HEK293 (cell line): ENCODE measurements around the gene LRRC27.

ENCODE experiments used
- CTCF ChIA-PET: fragments of 350-600 bp; formaldehyde crosslinking; extraction: SDS; loops from one replicate; lab custom pipeline; 2021; ENCODE audit warnings: antibody characterized with exemption; lab: Yijun Ruan, JAX
- POLR2A ChIA-PET: fragments of 300-600 bp; formaldehyde crosslinking; extraction: SDS; loops from one replicate; lab custom pipeline; 2020; ENCODE audit warnings: antibody characterized with exemption, inconsistent platforms; lab: Yijun Ruan, JAX
- H3K27ac ChIP-seq: fragments of 200-500 bp; sonication (Bioruptor generic); 2 replicates; pipeline ENCODE4 v1.5.1; 2014; ENCODE audit warnings: low read depth, low read length, control low read depth, inconsistent platforms; ENCODE audit errors: extremely low read depth
- H3K36me3 ChIP-seq, 2 experiments: fragments of 200-500 bp in 1 of 2; sonication (Bioruptor generic) in 1 of 2; 1 replicate in 1 of 2; 2 replicates in 1 of 2; pipeline ENCODE4 v1.5.1; 2014 to 2017; ENCODE audit warnings: inconsistent platforms in 2 of 2, low read length in 2 of 2; ENCODE audit not compliant: control insufficient read depth in 2 of 2, insufficient read depth in 1 of 2
- H3K4me1 ChIP-seq: fragments of 200-500 bp; sonication (Bioruptor generic); 2 replicates; pipeline ENCODE4 v1.5.1; 2014; ENCODE audit warnings: mild to moderate bottlenecking, low read length, inconsistent platforms; ENCODE audit not compliant: control insufficient read depth, insufficient read depth
- H3K4me3 ChIP-seq: 2 replicates; pipeline ENCODE4 v1.5.1; 2011; ENCODE audit warnings: low read depth, mild to moderate bottlenecking, control low read depth, low read length, moderate library complexity
- H3K9me3 ChIP-seq: fragments of 200-500 bp; sonication (Bioruptor generic); 2 replicates; pipeline ENCODE4 v1.5.1; 2014; ENCODE audit warnings: low read depth, low read length, inconsistent platforms; ENCODE audit not compliant: control insufficient read depth, insufficient read depth
- GFI1B ChIP-seq: fragments of 450-650 bp; formaldehyde crosslinking; IDR thresholded peaks from 2 replicates; pipeline ENCODE4 v1.5.1; 2016; ENCODE audit warnings: missing biosample characterization, missing genetic modification characterization
- GLI4 ChIP-seq: fragments of 450-650 bp; formaldehyde crosslinking; IDR thresholded peaks from 2 replicates; pipeline ENCODE4 v1.5.1; 2016; ENCODE audit warnings: missing biosample characterization, missing genetic modification characterization
- SCRT2 ChIP-seq: fragments of 450-650 bp; formaldehyde crosslinking; IDR thresholded peaks from 2 replicates; pipeline ENCODE4 v1.5.1; 2016; ENCODE audit warnings: missing biosample characterization, missing genetic modification characterization
- SP3 ChIP-seq: fragments of 450-650 bp; formaldehyde crosslinking; IDR thresholded peaks from 2 replicates; pipeline ENCODE4 v1.5.1; 2016; ENCODE audit warnings: missing biosample characterization, missing genetic modification characterization
- YY1 ChIP-seq: fragments of 450-650 bp; formaldehyde crosslinking; IDR thresholded peaks from 2 replicates; pipeline ENCODE4 v1.5.1; 2018; ENCODE audit warnings: missing biosample characterization, missing genetic modification characterization
- ZBTB20 ChIP-seq: fragments of 450-650 bp; formaldehyde crosslinking; IDR thresholded peaks from 2 replicates; pipeline ENCODE4 v1.5.1; 2016; ENCODE audit warnings: missing biosample characterization, missing genetic modification characterization
- ZNF112 ChIP-seq: fragments of 450-650 bp; formaldehyde crosslinking; IDR thresholded peaks from 2 replicates; pipeline ENCODE4 v1.5.0; 2017; ENCODE audit warnings: missing biosample characterization, missing genetic modification characterization
- ZNF184 ChIP-seq: fragments of 450-650 bp; IDR thresholded peaks from 2 replicates; pipeline ENCODE4 v1.5.1; 2018; ENCODE audit warnings: missing biosample characterization, mild to moderate bottlenecking, missing genetic modification characterization
- ZNF19 ChIP-seq: fragments of 450-650 bp; formaldehyde crosslinking; IDR thresholded peaks from 2 replicates; pipeline ENCODE4; 2016; ENCODE audit warnings: missing biosample characterization, missing genetic modification characterization, low read depth
- ZNF24 ChIP-seq: fragments of 450-650 bp; formaldehyde crosslinking; IDR thresholded peaks from 2 replicates; pipeline ENCODE4 v1.5.1; 2016; ENCODE audit warnings: missing biosample characterization, missing genetic modification characterization
- ZNF292 ChIP-seq: fragments of 450-650 bp; formaldehyde crosslinking; IDR thresholded peaks from 2 replicates; pipeline ENCODE4 v1.5.1; 2016; ENCODE audit warnings: low read depth, missing biosample characterization, missing genetic modification characterization, borderline replicate concordance
- ZNF354C ChIP-seq: fragments of 450-650 bp; formaldehyde crosslinking; IDR thresholded peaks from 2 replicates; pipeline ENCODE4 v1.5.1; 2016; ENCODE audit warnings: missing biosample characterization, missing genetic modification characterization, low read depth, borderline replicate concordance
- ZNF391 ChIP-seq: fragments of 450-650 bp; formaldehyde crosslinking; IDR thresholded peaks from 2 replicates; pipeline ENCODE4 v1.5.1; 2016; ENCODE audit warnings: low read depth, missing biosample characterization, missing genetic modification characterization, borderline replicate concordance
- ZNF423 ChIP-seq: fragments of 450-650 bp; formaldehyde crosslinking; IDR thresholded peaks from 2 replicates; pipeline ENCODE4 v1.5.1; 2016; ENCODE audit warnings: missing biosample characterization, missing genetic modification characterization
- ZNF530 ChIP-seq: fragments of 450-650 bp; formaldehyde crosslinking; IDR thresholded peaks from 2 replicates; pipeline ENCODE4 v1.5.1; 2016; ENCODE audit warnings: low read depth, missing biosample characterization, missing genetic modification characterization
- ZNF585B ChIP-seq: fragments of 450-650 bp; formaldehyde crosslinking; IDR thresholded peaks from 2 replicates; pipeline ENCODE4 v1.5.1; 2016; ENCODE audit warnings: missing biosample characterization, missing genetic modification characterization
- ZNF610 ChIP-seq: fragments of 450-650 bp; formaldehyde crosslinking; IDR thresholded peaks from 2 replicates; pipeline ENCODE4 v1.5.1; 2016; ENCODE audit warnings: missing biosample characterization, missing genetic modification characterization, borderline replicate concordance
- ZNF791 ChIP-seq: fragments of 450-650 bp; formaldehyde crosslinking; IDR thresholded peaks from 2 replicates; pipeline ENCODE4 v1.5.1; 2016; ENCODE audit warnings: missing biosample characterization, missing genetic modification characterization
- TF ChIP-seq, protein P1 (sequence below): fragments of 450-650 bp; formaldehyde crosslinking; IDR thresholded peaks from 2 replicates; pipeline ENCODE4 v1.5.1; 2016; ENCODE audit warnings: missing biosample characterization, missing genetic modification characterization
- TF ChIP-seq, protein P2 (sequence below): fragments of 450-650 bp; formaldehyde crosslinking; IDR thresholded peaks from 2 replicates; pipeline ENCODE4 v1.5.1; 2016; ENCODE audit warnings: missing biosample characterization, missing genetic modification characterization
- TF ChIP-seq, protein P3 (sequence below): fragments of 450-650 bp; formaldehyde crosslinking; IDR thresholded peaks from 2 replicates; pipeline ENCODE4 v1.5.1; 2016; ENCODE audit warnings: missing biosample characterization, missing genetic modification characterization, borderline replicate concordance
- TF ChIP-seq, protein P4 (sequence below): fragments of 450-650 bp; formaldehyde crosslinking; IDR thresholded peaks from 2 replicates; pipeline ENCODE4 v1.5.1; 2017; ENCODE audit warnings: missing biosample characterization, missing genetic modification characterization
- TF ChIP-seq, protein P5 (sequence below): fragments of 450-650 bp; formaldehyde crosslinking; IDR thresholded peaks from 2 replicates; pipeline ENCODE4 v1.5.1; 2016; ENCODE audit warnings: missing biosample characterization, missing genetic modification characterization

LRRC27 gene

DNA sequence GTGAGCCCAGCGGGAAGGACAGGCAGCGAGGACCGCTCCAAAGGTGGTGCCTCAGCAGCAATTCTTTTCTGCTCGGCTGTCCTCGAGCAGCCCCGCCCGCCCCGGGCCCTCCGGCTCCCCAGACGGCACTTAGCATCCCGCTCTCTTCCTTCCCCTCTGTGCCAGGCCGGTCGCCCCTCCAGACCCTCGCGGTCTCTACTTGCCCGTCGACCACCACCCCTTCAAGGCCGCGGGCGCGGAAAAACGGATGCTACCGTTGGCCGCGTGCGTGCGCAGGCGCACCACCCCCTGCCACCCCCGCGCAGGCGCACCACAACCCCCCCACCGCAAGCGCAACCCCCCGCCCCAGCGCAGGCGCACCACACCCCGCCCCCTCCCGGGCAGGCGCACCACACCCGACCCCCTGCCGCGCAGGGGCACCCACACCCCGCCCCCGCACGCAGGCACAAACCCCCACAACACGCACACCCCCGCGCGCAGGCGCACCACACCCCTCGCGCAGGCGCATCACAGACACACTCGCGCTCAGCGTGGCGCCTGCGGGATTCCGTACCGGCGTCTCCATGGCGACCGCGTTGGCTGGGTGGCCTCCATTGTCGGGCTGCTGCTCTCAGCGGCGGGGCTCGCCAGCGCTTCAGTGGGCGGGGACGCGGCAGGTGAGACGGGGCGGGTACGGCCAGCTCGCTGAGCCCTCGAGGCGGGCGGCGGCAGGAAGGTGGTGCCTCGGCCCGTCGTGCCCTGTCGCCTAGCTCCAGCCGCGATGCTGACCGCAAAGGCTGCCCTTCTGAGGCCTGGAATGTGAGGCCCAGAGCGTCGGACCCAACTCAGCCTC is at the start of gene LRRC27:
Gene LRRC27, plus strand, starts transcription at position 593 of the 832 bp plus-strand sequence. CDS start 1,332 bp downstream, outside the sequence.
- Histone ChIP-seq H3K4me1 (peaks cover 18% of the 10 kb centered on the region), H3K9me3 (no peaks in the 10 kb centered on the region), H3K27ac (peak within 1 kb of the TSS; percentile 80; the same call in 1 of the 2 replicates), H3K4me3 (peak within 1 kb of the TSS; percentile 70), H3K36me3 (peaks cover 0 to 4% of the 10 kb centered on the region in 2 experiments; a peak in 1 of 3 replicates)
- POLR2A ChIA-PET, result interaction anchor here (0.9 to 1.2 kb wide), 2 partner anchors 24 to 28 kb away, joined by 3 to 5 read pairs; partner anchors contain the start of gene STK32C
- CTCF ChIA-PET, result no interaction called here
- TF ChIP-seq ZNF24 (tag by site-specific recombination), result no peak
- TF ChIP-seq, protein P1, sequence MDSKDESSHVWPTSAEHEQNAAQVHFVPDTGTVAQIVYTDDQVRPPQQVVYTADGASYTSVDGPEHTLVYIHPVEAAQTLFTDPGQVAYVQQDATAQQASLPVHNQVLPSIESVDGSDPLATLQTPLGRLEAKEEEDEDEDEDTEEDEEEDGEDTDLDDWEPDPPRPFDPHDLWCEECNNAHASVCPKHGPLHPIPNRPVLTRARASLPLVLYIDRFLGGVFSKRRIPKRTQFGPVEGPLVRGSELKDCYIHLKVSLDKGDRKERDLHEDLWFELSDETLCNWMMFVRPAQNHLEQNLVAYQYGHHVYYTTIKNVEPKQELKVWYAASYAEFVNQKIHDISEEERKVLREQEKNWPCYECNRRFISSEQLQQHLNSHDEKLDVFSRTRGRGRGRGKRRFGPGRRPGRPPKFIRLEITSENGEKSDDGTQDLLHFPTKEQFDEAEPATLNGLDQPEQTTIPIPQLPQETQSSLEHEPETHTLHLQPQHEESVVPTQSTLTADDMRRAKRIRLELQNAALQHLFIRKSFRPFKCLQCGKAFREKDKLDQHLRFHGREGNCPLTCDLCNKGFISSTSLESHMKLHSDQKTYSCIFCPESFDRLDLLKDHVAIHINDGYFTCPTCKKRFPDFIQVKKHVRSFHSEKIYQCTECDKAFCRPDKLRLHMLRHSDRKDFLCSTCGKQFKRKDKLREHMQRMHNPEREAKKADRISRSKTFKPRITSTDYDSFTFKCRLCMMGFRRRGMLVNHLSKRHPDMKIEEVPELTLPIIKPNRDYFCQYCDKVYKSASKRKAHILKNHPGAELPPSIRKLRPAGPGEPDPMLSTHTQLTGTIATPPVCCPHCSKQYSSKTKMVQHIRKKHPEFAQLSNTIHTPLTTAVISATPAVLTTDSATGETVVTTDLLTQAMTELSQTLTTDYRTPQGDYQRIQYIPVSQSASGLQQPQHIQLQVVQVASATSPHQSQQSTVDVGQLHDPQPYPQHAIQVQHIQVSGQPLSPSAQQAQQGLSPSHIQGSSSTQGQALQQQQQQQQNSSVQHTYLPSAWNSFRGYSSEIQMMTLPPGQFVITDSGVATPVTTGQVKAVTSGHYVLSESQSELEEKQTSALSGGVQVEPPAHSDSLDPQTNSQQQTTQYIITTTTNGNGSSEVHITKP, result peak; percentile 93
- TF ChIP-seq SP3, result peak; percentile 92
- 0 out of 2 replicates have a peak, but pooled peaks have one; percentile 62 for TF ChIP-seq GLI4 (tag by site-specific recombination)
- TF ChIP-seq, protein P2, sequence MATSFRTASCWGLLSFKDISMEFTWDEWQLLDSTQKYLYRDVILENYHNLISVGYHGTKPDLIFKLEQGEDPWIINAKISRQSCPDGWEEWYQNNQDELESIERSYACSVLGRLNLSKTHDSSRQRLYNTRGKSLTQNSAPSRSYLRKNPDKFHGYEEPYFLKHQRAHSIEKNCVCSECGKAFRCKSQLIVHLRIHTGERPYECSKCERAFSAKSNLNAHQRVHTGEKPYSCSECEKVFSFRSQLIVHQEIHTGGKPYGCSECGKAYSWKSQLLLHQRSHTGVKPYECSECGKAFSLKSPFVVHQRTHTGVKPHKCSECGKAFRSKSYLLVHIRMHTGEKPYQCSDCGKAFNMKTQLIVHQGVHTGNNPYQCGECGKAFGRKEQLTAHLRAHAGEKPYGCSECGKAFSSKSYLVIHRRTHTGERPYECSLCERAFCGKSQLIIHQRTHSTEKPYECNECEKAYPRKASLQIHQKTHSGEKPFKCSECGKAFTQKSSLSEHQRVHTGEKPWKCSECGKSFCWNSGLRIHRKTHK (tag by site-specific recombination), result no peak
- TF ChIP-seq ZNF354C (tag by site-specific recombination), result no peak
- TF ChIP-seq SCRT2 (tag by site-specific recombination), result no peak
- no peak for TF ChIP-seq GFI1B
- TF ChIP-seq ZNF184, result no peak
- peak; percentile 63; the same call in 1 of the 2 replicates for TF ChIP-seq ZNF423 (tag by site-specific recombination)
- peak; percentile 69; the same call in 1 of the 2 replicates for TF ChIP-seq YY1
- TF ChIP-seq, protein P3, sequence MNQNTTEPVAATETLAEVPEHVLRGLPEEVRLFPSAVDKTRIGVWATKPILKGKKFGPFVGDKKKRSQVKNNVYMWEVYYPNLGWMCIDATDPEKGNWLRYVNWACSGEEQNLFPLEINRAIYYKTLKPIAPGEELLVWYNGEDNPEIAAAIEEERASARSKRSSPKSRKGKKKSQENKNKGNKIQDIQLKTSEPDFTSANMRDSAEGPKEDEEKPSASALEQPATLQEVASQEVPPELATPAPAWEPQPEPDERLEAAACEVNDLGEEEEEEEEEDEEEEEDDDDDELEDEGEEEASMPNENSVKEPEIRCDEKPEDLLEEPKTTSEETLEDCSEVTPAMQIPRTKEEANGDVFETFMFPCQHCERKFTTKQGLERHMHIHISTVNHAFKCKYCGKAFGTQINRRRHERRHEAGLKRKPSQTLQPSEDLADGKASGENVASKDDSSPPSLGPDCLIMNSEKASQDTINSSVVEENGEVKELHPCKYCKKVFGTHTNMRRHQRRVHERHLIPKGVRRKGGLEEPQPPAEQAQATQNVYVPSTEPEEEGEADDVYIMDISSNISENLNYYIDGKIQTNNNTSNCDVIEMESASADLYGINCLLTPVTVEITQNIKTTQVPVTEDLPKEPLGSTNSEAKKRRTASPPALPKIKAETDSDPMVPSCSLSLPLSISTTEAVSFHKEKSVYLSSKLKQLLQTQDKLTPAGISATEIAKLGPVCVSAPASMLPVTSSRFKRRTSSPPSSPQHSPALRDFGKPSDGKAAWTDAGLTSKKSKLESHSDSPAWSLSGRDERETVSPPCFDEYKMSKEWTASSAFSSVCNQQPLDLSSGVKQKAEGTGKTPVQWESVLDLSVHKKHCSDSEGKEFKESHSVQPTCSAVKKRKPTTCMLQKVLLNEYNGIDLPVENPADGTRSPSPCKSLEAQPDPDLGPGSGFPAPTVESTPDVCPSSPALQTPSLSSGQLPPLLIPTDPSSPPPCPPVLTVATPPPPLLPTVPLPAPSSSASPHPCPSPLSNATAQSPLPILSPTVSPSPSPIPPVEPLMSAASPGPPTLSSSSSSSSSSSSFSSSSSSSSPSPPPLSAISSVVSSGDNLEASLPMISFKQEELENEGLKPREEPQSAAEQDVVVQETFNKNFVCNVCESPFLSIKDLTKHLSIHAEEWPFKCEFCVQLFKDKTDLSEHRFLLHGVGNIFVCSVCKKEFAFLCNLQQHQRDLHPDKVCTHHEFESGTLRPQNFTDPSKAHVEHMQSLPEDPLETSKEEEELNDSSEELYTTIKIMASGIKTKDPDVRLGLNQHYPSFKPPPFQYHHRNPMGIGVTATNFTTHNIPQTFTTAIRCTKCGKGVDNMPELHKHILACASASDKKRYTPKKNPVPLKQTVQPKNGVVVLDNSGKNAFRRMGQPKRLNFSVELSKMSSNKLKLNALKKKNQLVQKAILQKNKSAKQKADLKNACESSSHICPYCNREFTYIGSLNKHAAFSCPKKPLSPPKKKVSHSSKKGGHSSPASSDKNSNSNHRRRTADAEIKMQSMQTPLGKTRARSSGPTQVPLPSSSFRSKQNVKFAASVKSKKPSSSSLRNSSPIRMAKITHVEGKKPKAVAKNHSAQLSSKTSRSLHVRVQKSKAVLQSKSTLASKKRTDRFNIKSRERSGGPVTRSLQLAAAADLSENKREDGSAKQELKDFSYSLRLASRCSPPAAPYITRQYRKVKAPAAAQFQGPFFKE (tag by site-specific recombination), result no peak
- 0 out of 2 replicates have a peak, but pooled peaks have one; percentile 35 for TF ChIP-seq ZNF610
- no peak for TF ChIP-seq ZNF585B (tag by site-specific recombination)
- no peak for TF ChIP-seq ZNF19 (tag by site-specific recombination)
- TF ChIP-seq ZBTB20 (tag by site-specific recombination), result no peak
- no peak for TF ChIP-seq ZNF530 (tag by site-specific recombination)
- TF ChIP-seq ZNF112, result no peak
- TF ChIP-seq, protein P4, sequence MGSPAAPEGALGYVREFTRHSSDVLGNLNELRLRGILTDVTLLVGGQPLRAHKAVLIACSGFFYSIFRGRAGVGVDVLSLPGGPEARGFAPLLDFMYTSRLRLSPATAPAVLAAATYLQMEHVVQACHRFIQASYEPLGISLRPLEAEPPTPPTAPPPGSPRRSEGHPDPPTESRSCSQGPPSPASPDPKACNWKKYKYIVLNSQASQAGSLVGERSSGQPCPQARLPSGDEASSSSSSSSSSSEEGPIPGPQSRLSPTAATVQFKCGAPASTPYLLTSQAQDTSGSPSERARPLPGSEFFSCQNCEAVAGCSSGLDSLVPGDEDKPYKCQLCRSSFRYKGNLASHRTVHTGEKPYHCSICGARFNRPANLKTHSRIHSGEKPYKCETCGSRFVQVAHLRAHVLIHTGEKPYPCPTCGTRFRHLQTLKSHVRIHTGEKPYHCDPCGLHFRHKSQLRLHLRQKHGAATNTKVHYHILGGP (tag by site-specific recombination), result no peak
- TF ChIP-seq ZNF391 (tag by site-specific recombination), result no peak; the same call in 1 of the 2 replicates
- TF ChIP-seq ZNF791 (tag by site-specific recombination), result no peak
- TF ChIP-seq, protein P5, sequence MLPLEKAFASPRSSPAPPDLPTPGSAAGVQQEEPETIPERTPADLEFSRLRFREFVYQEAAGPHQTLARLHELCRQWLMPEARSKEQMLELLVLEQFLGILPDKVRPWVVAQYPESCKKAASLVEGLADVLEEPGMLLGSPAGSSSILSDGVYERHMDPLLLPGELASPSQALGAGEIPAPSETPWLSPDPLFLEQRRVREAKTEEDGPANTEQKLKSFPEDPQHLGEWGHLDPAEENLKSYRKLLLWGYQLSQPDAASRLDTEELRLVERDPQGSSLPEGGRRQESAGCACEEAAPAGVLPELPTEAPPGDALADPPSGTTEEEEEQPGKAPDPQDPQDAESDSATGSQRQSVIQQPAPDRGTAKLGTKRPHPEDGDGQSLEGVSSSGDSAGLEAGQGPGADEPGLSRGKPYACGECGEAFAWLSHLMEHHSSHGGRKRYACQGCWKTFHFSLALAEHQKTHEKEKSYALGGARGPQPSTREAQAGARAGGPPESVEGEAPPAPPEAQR (tag by site-specific recombination), result no peak
- TF ChIP-seq ZNF292, result no peak
